Stimulated activated CD4-positive, alpha-beta T cell treated with anti-CD3 and anti-CD28 coated beads, Interleukin-15, amount 100 ng/mL, for 48 hours (primary cell): ENCODE measurements around the gene TGFB1.
A peak's percentile ranks its signal among the peaks of the same experiment; 100 is the strongest.
"Not testable (repeated sequence)": the region's sequence is repeated elsewhere in the genome, so short reads cannot be mapped to it uniquely, and the experiment has no call there.

Experiments
- DNase-seq, 2 donors: peaks; one replicate each; pipeline ENCODE4 v3.0.0-alpha.2; 2020; ENCODE audit warnings: low read depth in 2 of 2

The TGFB1 gene

DNA sequence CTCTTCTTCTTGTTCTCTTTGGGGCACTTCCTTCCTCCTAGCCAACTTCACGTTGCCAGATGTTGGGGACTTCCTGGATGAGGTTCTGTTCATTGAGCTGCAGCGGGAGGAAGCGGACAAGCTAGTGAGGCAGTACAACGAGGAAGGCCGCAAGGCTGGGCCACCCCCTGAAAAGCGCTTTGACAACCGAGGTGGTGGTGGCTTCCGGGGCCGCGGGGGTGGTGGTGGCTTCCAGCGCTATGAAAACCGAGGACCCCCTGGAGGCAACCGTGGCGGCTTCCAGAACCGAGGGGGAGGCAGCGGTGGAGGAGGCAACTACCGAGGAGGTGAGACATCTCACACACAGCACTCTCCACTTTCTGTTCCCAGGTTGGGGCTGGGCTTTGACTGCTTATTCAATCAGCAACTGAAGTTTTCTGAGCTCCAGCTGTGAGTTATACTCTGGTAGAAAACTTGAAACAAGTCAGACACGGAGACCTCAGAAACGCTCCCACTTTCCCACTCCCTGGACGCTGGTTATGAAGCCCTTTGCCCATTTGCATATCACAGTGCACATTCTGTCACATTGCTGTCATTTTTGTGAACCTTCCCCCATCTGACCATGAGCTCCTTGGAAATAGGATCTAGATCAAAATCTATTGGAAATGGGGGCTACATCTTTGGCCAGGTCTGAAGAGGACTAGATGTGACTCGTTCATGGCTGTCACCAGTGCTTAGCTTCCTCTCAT lies 50.9 kb downstream of the TGFB1 start:
- peak; percentile 48 to 64 for DNase-seq

GRCh38 chr19:41300555-41300954 lies 53.2 kb downstream of the TGFB1 start:
- no peak for DNase-seq

DNA sequence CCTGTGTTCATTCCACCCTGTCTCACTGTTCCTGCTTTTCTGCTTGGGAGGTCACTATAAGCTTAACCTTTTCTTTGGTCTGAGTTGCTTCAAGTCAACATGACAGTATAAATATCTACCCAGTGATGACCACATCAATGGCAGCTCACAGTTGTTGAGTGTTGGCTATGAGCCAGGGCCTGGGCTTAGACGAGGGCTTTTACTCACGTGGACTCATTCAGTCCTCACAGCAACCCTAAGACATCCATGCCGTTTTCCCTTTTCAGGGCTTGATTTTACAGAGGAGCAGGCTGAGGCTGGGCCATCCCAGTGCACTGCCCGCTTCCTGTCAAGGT lies 54.0 kb downstream of the TGFB1 start:
- DNase-seq = no peak

DNA sequence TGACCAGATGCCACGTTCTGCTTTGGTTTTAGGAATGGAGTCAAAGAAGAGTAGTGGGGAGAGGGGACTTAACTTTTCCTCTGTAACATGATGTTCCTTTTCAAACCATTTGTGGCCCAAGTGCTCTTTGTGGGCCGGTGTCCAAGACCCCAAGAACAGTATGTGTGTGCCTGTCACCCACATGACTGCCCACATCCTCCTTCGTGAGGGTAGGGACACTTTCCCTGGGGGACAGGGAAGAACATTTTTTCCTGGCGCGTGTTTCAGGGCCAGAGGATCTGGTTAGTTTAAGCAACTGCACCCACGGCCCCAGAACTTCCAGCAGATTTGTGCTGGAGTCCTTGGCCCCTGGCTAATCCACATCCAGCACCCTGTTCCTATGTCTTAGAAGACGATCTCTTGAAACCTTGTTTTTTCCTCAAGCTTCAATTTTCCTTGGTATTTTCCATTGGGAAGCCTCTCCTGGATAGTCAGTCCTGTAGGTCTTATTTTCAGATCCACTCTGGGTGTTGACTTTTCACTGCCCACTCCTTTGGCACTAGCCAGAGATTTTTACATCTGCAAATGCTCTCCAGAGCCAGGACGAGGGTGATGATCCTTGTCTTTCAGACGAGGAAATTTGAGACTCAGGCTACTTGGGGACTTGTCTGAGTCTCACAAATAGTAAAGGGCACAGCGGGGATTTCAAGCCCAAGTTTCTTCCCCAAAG lies 54.5 kb downstream of the TGFB1 start:
- DNase-seq = no peak

GRCh38 chr19:41298348-41298964 lies 55.3 kb downstream of the TGFB1 start:
- DNase-seq = no peak

GRCh38 chr19:41297628-41298347 lies 55.9 kb downstream of the TGFB1 start:
- no peak for DNase-seq

DNA sequence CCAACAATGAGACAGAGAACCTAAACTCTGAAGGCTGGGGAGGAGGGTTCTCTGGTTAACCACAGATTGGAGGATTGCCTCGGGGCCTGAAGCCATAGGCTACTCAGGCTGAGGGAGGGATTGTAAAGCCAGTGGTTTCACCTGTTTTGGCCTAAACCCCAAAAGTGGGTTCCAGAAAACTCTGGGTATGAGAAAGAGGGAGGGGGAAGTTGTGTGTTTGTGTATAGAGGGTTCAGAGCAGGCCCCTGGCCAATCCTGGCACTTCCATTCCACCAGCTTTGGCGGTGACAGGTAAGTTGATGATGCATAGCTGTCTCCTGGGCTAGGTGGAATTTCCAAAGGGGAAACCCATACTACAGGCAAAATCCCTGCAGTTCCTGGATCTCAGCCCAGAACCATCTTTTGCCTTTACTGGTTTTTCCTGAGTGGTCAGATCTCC lies 57.3 kb downstream of the TGFB1 start:
- no peak for DNase-seq

GRCh38 chr19:41295499-41295898 lies 58.2 kb downstream of the TGFB1 start:
- no peak for DNase-seq

DNA sequence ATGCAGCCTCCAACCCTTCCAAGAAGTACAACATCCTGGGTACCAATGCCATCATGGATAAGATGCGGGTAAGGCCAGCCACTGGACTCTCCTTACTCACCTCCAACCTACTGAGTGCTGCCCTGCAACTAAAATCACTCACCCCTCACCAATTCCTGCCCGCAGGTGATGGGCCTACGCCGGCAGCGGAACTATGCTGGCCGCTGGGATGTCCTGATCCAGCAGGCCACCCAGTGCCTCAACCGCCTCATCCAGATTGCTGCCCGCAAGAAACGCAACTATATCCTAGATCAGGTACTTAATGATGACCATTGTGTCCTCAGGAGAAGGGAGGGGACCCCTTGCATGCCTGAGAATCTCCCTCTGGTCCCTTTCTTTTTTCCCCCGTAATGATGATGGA lies 59.3 kb downstream of the TGFB1 start:
- no peak for DNase-seq

- DNase-seq = not testable (repeated sequence)
Measured at GRCh38 chr19:41289814-41290213, 63.9 kb downstream of the TGFB1 start.

GRCh38 chr19:41288673-41289530 lies 64.8 kb downstream of the TGFB1 start:
- no peak for DNase-seq
